Daoy (cell line): ENCODE measurements around the gene CSNK2A1. TPM values are rescaled to one million over a fixed set of nuclear protein-coding genes. Genes with fewer than 3 reads are reported as not detected.
"Not testable (repeated sequence)": the region's sequence is repeated elsewhere in the genome, so short reads cannot be mapped to it uniquely, and the experiment has no call there.

Experiments used
- DNase-seq: peaks from one replicate; pipeline ENCODE4 v3.0.0-alpha.2; 2015; ENCODE audit warnings: low read depth
- total RNA-seq: library from RNA; depleted of rRNA; stranded (reverse); fragments of >200 nt; shearing (Covaris generic); gene quantifications from 2 replicates; pipeline ENCODE4 v1.2.3, GENCODE V29; 2014

Gene CSNK2A1
- total RNA-seq, 1 experiment from 2014 or later: 123 TPM

GRCh38 chr20:533526-533925, 10.1 kb downstream of the CSNK2A1 start:
- DNase-seq: no peak

GRCh38 chr20:532530-532929, 11.1 kb downstream of the CSNK2A1 start:
- no peak for DNase-seq

DNA sequence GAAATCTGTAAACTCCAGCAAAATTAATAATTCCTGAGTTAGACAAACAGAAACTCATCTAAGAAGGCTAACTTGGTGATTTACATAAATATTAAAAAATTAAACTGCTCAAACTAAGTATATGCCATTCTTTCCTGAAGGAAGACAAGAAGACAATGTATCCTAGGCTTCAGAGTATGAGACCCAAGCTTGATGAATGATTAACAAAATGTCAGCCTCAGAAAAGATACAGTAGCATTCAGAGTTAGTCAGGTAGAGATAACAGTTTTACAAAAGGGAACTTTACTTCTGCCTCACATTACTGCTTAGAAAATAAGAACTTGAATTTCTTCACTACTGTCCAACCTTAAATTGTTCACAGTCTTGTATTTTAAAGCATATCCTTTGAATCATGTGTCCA, 12.0 kb downstream of the CSNK2A1 start:
- DNase-seq: no peak

GRCh38 chr20:530321-530720, 13.3 kb downstream of the CSNK2A1 start:
- DNase-seq: no peak

- DNase-seq: peak; percentile 48
Observed at GRCh38 chr20:528923-529604, 14.5 kb downstream of the CSNK2A1 start.

DNA sequence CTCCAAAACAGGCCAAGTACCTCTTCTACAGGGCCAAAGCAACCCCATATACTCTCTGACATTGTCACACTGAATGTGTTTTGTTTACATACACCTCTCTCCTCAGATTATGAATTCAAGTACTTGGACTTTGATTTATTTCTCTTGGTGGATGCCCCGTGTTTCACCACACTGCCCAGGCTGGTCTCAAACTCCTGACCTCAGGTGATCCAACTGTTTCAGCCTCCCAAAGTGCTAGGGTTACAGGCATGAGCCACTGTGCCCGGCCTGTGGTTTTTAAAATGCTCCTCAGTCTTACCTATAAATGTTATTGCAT, 16.1 kb downstream of the CSNK2A1 start:
- DNase-seq: no peak

- no peak for DNase-seq
Observed at GRCh38 chr20:521860-522259, 21.7 kb downstream of the CSNK2A1 start.

GRCh38 chr20:519999-520398, 23.6 kb downstream of the CSNK2A1 start:
- DNase-seq: no peak

DNA sequence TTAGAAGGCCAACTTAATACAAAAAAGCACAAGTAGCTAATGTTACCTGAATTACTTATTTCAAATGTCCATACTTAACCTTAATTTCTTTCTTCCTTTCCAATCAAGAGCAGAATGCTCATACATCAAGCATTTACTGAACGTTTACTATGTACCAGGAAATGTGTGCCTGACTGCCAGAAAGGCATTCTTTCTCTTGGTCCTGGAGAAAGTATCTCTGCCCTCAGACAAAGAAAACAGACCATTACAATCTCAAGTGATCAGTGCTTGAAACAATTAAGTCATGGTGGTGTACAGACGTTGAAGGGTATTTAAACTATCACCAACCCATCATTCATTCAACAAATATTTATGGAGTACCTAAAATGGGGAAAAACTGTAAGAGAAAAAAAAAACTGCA, 26.4 kb downstream of the CSNK2A1 start:
- DNase-seq: no peak

- no peak for DNase-seq
Observed at GRCh38 chr20:516799-517198, 26.8 kb downstream of the CSNK2A1 start.

GRCh38 chr20:515696-516095, 27.9 kb downstream of the CSNK2A1 start:
- DNase-seq: no peak

- DNase-seq: no peak
Observed at GRCh38 chr20:513429-513828, 30.2 kb downstream of the CSNK2A1 start.

GRCh38 chr20:510328-511057, 33.1 kb downstream of the CSNK2A1 start:
- not testable (repeated sequence) for DNase-seq

- not testable (repeated sequence) for DNase-seq
Observed at GRCh38 chr20:508364-508787, 35.2 kb downstream of the CSNK2A1 start.

- DNase-seq: no peak
Observed at GRCh38 chr20:507761-508332, 35.7 kb downstream of the CSNK2A1 start.

GRCh38 chr20:507006-507758, 36.4 kb downstream of the CSNK2A1 start:
- no peak for DNase-seq

DNA sequence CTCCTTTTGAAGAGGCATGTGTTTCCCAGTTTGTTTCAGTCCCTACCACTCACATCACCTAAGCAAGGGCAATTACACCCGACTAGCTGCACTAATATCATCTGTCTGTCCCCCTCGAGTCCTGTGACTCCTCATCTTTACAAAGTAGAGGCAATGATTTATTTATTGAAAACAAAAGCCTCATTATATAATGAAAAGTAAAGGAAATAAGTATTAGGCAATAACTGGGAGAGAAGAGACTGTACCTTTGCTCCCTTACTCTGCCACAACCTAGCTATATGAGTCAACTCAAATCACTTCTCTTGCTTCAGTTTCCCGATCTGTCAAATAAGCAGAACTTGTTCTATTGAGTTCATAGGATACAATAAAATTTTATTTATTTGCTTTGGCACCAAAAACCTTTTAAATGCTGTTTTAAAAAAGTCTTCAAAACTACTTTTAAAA, 38.9 kb downstream of the CSNK2A1 start:
- no peak for DNase-seq

DNA sequence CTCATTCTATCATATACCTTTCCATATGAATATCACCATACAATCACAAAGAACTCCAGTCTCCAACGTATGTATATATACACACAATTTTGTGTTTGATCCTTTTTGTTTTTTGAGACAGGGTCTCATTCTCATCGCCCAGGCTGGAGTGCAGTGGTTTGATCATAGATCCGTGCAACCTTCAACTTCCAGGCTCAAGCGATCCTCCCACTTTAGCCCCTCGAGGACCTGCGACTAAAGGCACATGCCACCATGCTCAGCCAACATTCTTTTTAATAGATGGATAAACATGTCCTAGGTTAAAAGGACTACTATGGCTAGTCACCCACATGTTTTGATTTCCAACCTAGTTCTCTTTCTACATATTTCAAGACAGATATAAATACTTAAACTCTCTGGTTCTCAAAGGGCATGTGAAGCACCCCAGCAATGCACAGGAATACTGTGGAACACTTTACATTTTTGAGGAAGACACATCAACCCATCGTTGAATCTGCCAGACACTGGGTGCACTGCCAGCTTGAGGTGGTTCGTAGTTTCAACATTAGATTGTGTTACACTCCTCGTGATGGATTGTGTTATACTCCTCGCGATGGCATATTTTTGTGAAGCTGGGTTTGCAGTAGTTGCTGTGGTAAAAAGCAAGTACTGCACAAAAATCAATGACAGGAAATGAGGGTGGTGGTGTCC, 40.4 kb downstream of the CSNK2A1 start:
- no peak for DNase-seq

GRCh38 chr20:497979-498378, 45.6 kb downstream of the CSNK2A1 start:
- no peak for DNase-seq

DNA sequence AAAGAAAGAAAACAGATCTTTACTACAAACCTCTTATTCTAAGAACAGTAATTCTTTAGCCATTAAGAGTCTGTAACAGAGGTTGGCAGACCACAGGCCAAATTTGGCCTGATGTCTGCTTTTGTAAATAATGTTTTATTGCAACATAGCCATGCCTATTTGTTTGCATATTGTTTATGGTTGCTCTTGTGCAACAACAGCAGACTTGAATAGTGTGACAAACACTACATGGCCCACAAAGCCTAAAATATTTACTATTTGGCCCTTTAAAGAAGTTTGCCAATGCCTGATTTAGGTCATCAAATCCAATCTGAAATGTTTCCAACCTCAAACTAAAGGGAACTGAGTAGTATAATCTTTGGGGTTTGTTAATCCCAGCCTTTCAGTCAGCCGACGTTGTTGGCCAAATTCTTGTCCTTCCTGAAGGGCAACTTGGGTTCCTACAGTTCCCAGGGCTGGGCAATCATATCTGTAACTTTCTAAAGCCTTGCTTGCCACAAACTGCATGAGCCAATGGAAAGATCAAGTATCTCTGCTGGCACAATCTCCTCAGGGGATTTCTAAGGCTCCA, 47.4 kb downstream of the CSNK2A1 start:
- DNase-seq: no peak

DNA sequence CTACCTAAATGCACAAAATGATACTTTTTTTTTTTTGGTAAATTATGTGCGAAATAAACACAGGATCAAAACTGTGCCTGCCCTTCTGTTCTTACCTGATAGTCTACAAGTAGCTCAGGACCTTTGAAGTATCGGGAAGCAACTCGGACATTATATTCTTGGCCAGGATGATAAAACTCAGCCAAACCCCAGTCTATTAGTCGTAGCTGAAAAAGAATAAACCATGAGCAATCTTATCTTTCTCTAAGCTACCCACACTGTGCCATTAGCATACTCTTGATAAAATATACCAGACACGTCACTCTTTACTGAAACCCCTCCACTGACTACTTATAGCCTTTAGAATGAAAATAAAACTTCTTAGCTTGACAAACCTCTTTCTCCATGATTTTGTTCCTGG, 51.4 kb downstream of the CSNK2A1 start:
- no peak for DNase-seq

DNA sequence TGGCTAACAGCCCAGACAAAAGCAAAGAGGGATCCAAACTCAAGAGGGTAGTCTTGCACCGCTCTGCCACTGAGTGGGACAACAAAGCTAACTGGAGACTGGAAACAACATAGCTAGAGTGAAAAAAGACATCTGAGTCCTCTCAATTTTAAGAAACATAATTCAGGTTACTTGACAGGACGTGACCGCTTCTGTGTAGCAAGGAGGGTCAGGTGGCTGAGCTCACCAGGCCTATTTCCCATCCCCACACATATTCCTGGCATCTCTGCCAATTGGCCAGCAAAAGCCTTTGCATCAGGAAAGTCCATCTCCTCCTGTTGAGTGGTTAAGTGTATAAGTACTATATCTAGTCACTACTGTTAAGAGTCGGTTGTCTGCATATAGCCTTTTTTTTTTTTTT, 55.9 kb downstream of the CSNK2A1 start:
- DNase-seq: no peak
